DOHH2 (cell line): Measurements from ENCODE around the gene VRK2.

ENCODE experiments used
- EZH2phosphoT487 ChIP-seq: fragments of 200-600 bp; sonication (generic); IDR thresholded peaks from 2 replicates; pipeline ENCODE4 v1.6.1; 2017; ENCODE audit warnings: borderline replicate concordance, mild to moderate bottlenecking, antibody characterized with exemption, low read length, moderate library complexity, mixed read lengths
- TF ChIP-seq, protein P1 (sequence below): fragments of 200-600 bp; sonication (generic); IDR thresholded peaks from one replicate; pipeline ENCODE4 v1.5.1; 2014; ENCODE audit warnings: antibody characterized with exemption, mild to moderate bottlenecking, low read depth, low read length; ENCODE audit not compliant: poor library complexity, severe bottlenecking

DNA sequence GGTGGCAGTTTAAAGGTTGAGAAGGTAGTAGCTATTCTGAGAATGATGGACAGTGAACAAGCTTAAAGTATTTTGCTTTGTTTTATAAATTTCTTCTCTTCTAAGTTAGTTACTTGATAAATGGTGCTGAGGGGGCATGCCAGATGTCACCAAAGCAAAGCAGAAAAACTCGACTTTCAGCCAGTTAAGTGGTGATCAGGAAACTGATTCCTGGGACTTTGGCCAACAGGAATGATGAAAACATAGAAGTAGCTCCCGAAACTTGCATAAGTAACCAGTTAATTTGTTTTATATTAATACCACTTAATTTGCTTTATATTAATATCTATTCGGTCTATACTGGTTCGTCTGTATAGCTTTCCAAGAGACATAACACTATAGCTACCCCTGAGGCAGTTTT lies 111.9 kb downstream of the VRK2 start:
- TF ChIP-seq, protein P1, sequence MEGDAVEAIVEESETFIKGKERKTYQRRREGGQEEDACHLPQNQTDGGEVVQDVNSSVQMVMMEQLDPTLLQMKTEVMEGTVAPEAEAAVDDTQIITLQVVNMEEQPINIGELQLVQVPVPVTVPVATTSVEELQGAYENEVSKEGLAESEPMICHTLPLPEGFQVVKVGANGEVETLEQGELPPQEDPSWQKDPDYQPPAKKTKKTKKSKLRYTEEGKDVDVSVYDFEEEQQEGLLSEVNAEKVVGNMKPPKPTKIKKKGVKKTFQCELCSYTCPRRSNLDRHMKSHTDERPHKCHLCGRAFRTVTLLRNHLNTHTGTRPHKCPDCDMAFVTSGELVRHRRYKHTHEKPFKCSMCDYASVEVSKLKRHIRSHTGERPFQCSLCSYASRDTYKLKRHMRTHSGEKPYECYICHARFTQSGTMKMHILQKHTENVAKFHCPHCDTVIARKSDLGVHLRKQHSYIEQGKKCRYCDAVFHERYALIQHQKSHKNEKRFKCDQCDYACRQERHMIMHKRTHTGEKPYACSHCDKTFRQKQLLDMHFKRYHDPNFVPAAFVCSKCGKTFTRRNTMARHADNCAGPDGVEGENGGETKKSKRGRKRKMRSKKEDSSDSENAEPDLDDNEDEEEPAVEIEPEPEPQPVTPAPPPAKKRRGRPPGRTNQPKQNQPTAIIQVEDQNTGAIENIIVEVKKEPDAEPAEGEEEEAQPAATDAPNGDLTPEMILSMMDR: no peak
- TF ChIP-seq EZH2phosphoT487: no peak
